T-helper 2 cell treated with Interferon-gamma antibody and Interleukin-4, amounts not matched to agents 5 μg/mL and 100 μg/mL, for 36 hours (primary cell): ENCODE data around the gene ADNP.

Experiments
- DNase-seq: peaks from one replicate; pipeline ENCODE4 v3.0.0; 2021; ENCODE audit warnings: low spot score
- H3K27ac Mint-ChIP-seq: one replicate; pipeline ENCODE4 v1.8.0; 2021; ENCODE audit warnings: mild to moderate bottlenecking, mixed read lengths
- H3K27me3 Mint-ChIP-seq: one replicate; pipeline ENCODE4 v1.8.0; 2021; ENCODE audit warnings: low read depth, mixed read lengths
- H3K36me3 Mint-ChIP-seq: one replicate; pipeline ENCODE4 v1.8.0; 2021; ENCODE audit warnings: low read depth, mixed read lengths
- H3K4me1 Mint-ChIP-seq: one replicate; pipeline ENCODE4 v1.8.0; 2021; ENCODE audit warnings: low read depth, mixed read lengths
- H3K4me3 Mint-ChIP-seq: one replicate; pipeline ENCODE4 v1.8.0; 2022; ENCODE audit warnings: mild to moderate bottlenecking, moderate library complexity, mixed read lengths
- H3K9me3 Mint-ChIP-seq: one replicate; pipeline ENCODE4 v1.8.0; 2021; ENCODE audit warnings: mixed read lengths

The ADNP gene

GRCh38 chr20:50924261-50924920 lies 6.8 kb downstream of the ADNP start:
- DNase-seq = no peak
- H3K4me3 Mint-ChIP-seq = no peak overlapping the region
- H3K27ac Mint-ChIP-seq = no peak overlapping the region
- H3K36me3 Mint-ChIP-seq = peaks cover 42% of the 10 kb centered on the region
- H3K9me3 Mint-ChIP-seq = no peaks in the 10 kb centered on the region
- no peaks in the 10 kb centered on the region for H3K27me3 Mint-ChIP-seq
- H3K4me1 Mint-ChIP-seq = peaks cover 41% of the 10 kb centered on the region

DNA sequence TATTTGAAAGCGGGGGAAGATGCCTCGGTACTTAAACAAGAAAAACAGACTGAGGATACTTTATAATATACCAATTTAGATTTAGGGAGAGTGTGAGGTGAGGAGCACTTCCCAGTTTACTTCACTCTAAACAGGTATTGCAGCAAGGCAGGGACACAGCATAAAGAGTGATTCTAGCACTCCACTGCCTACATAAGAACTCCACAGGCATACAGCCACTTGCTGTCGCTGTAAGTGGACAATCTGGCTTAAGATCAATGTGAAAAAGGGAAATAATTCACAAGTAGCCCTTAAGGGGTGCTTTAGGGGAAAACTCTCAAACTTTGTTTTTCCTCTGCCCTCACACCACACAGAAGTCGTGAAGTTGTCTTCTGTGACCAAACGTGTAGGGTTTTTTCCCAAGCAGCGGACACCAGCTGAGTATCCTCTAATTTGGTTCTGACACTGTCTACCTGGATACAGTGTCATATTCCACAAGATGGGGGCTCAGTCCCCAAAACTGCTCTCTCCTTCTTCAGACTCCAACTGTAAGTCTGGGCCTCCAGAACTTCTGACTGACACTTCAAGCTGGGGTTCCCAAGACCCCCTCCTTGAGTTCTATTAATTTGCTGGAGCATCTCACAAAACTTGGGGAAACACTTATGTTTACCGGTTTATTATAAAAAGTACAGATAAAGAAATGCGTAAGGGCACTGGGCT lies 9.3 kb downstream of the ADNP start:
- no peaks in the 10 kb centered on the region for H3K9me3 Mint-ChIP-seq
- H3K4me1 Mint-ChIP-seq = peaks cover 29% of the 10 kb centered on the region
- H3K27me3 Mint-ChIP-seq = no peaks in the 10 kb centered on the region
- H3K27ac Mint-ChIP-seq = no peak overlapping the region
- no peak overlapping the region for H3K4me3 Mint-ChIP-seq
- no peak for DNase-seq
- H3K36me3 Mint-ChIP-seq = peaks cover 26% of the 10 kb centered on the region

DNA sequence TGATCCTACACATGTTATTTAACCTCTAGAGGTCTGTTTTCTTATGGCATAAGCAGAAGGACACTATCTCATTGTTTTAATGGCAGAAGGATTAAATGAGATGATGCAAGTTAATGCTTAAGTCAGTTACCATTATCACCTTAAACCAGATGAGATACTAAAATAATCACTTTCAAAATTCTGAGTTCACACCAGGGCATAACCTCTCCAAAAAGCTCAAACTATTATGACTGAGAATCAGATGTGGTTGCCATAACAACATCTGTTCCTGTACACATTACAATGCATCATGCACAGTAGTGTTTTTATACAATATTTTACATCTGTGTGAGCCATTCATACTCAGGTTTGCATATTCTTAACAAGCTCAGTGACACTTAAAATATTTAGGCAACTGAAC lies 10.2 kb downstream of the ADNP start:
- DNase-seq = no peak
- no peak overlapping the region for H3K4me3 Mint-ChIP-seq
- no peaks in the 10 kb centered on the region for H3K9me3 Mint-ChIP-seq
- H3K36me3 Mint-ChIP-seq = peaks cover 32% of the 10 kb centered on the region
- no peaks in the 10 kb centered on the region for H3K27me3 Mint-ChIP-seq
- no peak overlapping the region for H3K27ac Mint-ChIP-seq
- peaks cover 36% of the 10 kb centered on the region for H3K4me1 Mint-ChIP-seq

DNA sequence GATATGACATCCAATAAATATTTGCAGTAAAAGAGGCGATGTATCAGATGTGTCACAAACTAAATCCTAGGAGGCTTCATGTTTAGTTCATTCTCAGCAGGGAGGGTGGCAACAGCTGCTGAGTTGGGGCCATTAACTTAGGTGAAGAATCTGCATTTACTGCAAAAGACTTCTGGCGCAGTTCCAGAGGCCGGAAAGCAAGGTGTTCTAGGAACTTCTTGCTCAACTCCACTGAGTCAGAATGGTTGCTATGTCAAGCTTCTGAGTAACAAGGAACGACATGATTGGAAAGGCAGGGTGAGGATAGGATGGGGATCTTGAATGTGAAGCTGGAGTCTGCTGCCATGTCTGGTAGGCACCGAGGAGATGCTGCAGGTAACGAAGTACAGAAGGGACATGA lies 11.7 kb downstream of the ADNP start:
- H3K4me1 Mint-ChIP-seq = peaks cover 33% of the 10 kb centered on the region
- no peak for DNase-seq
- no peaks in the 10 kb centered on the region for H3K27me3 Mint-ChIP-seq
- peaks cover 23% of the 10 kb centered on the region for H3K36me3 Mint-ChIP-seq
- H3K27ac Mint-ChIP-seq = no peak overlapping the region
- H3K9me3 Mint-ChIP-seq = no peaks in the 10 kb centered on the region
- no peak overlapping the region for H3K4me3 Mint-ChIP-seq

- DNase-seq = no peak
- Mint-ChIP-seq H3K36me3 (peaks cover 27% of the 10 kb centered on the region), H3K27ac (no peak overlapping the region), H3K9me3 (no peaks in the 10 kb centered on the region), H3K27me3 (no peaks in the 10 kb centered on the region), H3K4me1 (peaks cover 39% of the 10 kb centered on the region), H3K4me3 (no peak overlapping the region)
These were observed 12.8 kb downstream of the ADNP start for GRCh38 chr20:50918403-50918802.

- Mint-ChIP-seq H3K4me3 (no peak overlapping the region), H3K36me3 (peaks cover 25% of the 10 kb centered on the region), H3K4me1 (peaks cover 37% of the 10 kb centered on the region), H3K9me3 (no peaks in the 10 kb centered on the region), H3K27ac (peak overlapping the region; percentile 41), H3K27me3 (no peaks in the 10 kb centered on the region)
- no peak for DNase-seq
These were observed 14.3 kb downstream of the ADNP start for GRCh38 chr20:50916934-50917333.

GRCh38 chr20:50916257-50916656 lies 15.0 kb downstream of the ADNP start:
- no peak overlapping the region for H3K27ac Mint-ChIP-seq
- H3K4me1 Mint-ChIP-seq = peaks cover 44% of the 10 kb centered on the region
- H3K4me3 Mint-ChIP-seq = no peak overlapping the region
- DNase-seq = no peak
- H3K27me3 Mint-ChIP-seq = no peaks in the 10 kb centered on the region
- no peaks in the 10 kb centered on the region for H3K9me3 Mint-ChIP-seq
- peaks cover 25% of the 10 kb centered on the region for H3K36me3 Mint-ChIP-seq

DNA sequence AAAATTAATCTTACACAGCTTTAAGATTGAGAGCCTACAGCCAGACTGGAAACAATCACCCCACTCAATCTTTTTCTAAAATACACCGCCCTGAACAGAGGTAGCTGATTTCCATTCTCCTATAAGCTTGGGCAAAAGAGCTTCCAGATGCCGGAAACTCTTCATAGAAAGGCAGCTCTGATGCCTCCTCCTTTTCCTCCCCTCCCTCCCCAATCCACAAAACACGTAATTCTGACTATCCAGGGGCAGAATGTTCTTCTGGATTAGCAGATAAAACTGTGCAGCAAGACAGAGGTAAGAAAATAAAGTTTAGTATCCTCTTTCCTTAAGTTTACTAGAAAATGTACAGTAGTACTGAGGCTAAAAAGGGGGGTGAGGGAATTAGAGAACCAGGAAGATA lies 15.8 kb downstream of the ADNP start:
- Mint-ChIP-seq H3K9me3 (no peaks in the 10 kb centered on the region), H3K27me3 (no peaks in the 10 kb centered on the region), H3K4me3 (no peak overlapping the region), H3K36me3 (peaks cover 25% of the 10 kb centered on the region), H3K27ac (no peak overlapping the region), H3K4me1 (peaks cover 50% of the 10 kb centered on the region)
- DNase-seq = no peak

DNA sequence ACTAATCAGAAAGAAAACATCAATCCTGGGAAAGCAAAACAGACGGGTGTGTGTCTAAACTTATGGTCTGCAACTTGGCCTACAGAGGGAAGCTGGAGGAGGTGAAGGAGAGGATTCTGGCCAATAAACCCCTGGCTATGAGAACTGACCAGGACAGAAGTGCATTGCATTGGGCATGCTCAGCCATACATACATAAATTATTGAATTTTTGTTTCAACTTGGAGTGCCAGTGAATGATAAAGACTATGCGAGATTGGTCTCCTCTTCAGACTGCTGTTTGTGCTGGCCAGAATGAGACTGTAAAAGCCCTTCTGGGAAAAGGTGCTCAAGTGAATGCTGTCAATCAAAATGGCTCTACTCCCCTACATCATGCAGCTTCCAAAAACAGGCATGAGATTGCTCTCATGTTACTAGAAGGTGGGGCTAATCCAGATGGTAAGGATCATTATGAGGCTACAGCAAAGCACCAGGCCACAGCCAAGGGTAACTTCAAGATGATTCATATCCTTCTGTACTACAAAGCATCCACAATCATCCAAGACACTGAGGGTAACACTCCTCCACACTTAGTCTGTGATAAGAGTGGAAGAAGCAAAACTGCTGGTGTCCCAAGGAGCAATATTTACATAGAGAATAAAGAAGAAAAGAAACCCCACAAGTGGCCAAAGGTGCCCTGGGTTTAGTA lies 17.4 kb downstream of the ADNP start:
- no peaks in the 10 kb centered on the region for H3K27me3 Mint-ChIP-seq
- peak; percentile 34 for DNase-seq
- peak overlapping the region; percentile 55 for H3K27ac Mint-ChIP-seq

DNA sequence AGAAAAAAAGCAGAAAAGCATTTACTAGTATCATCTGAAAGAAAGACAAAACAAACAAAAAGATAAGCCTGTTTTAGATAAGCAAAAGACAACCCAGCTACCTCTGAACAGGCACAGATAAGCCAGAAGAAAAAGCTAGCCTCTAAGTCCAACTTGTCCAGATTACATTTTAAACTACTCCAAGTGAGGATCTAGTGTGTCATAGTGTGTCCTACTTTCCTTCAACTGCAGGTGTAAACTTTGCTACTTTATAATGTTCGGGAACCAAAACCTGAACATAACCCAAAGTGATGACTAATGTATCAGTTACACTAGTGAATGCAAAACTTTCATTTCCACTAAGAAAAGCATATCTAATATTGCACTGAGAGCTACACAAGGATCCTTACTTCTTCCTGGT lies 19.5 kb downstream of the ADNP start:
- DNase-seq = no peak
- Mint-ChIP-seq H3K4me1 (peaks cover 48% of the 10 kb centered on the region), H3K36me3 (peaks cover 24% of the 10 kb centered on the region), H3K27ac (peak overlapping the region; percentile 18), H3K9me3 (no peaks in the 10 kb centered on the region), H3K4me3 (no peak overlapping the region), H3K27me3 (no peaks in the 10 kb centered on the region)

More for the DNA sequence above, 17.4 kb downstream of the ADNP start:
- Mint-ChIP-seq H3K36me3 (peaks cover 30% of the 10 kb centered on the region), H3K9me3 (no peaks in the 10 kb centered on the region), H3K4me3 (no peak overlapping the region), H3K4me1 (peaks cover 57% of the 10 kb centered on the region)

GRCh38 chr20:50911030-50911429 lies 20.2 kb downstream of the ADNP start:
- H3K4me3 Mint-ChIP-seq = no peak overlapping the region
- H3K27me3 Mint-ChIP-seq = no peaks in the 10 kb centered on the region
- H3K27ac Mint-ChIP-seq = no peak overlapping the region
- peaks cover 42% of the 10 kb centered on the region for H3K4me1 Mint-ChIP-seq
- H3K36me3 Mint-ChIP-seq = peaks cover 20% of the 10 kb centered on the region
- no peaks in the 10 kb centered on the region for H3K9me3 Mint-ChIP-seq
- no peak for DNase-seq

DNA sequence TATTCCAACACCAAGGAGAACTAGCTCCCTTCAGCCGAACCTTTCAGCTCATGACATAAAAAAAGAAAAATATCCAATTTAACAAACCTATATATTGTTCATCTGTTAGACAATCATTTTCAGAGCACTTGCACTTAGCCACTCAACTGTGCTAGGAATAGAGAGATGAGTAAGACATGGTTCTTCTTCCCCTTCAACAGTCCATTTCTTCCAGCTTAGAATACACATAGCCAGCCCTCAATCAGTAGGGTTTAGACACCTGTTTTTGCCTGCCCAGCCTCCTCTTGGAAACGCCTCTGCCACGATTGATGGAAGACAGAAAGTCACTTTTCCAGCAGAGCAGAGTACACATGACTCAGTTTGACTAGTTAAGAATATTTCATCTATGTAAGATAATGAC lies 21.8 kb downstream of the ADNP start:
- Mint-ChIP-seq H3K36me3 (peaks cover 20% of the 10 kb centered on the region), H3K4me1 (peaks cover 34% of the 10 kb centered on the region)
- no peak for DNase-seq

GRCh38 chr20:50904067-50904570 lies 27.1 kb downstream of the ADNP start:
- Mint-ChIP-seq H3K36me3 (peaks cover 23% of the 10 kb centered on the region), H3K4me1 (peaks cover 5% of the 10 kb centered on the region), H3K4me3 (no peak overlapping the region), H3K9me3 (no peaks in the 10 kb centered on the region), H3K27ac (no peak overlapping the region), H3K27me3 (no peaks in the 10 kb centered on the region)
- DNase-seq = no peak

More for the DNA sequence above, 21.8 kb downstream of the ADNP start:
- Mint-ChIP-seq H3K27me3 (no peaks in the 10 kb centered on the region), H3K27ac (no peak overlapping the region), H3K9me3 (no peaks in the 10 kb centered on the region), H3K4me3 (no peak overlapping the region)

GRCh38 chr20:50903353-50904051 lies 27.7 kb downstream of the ADNP start:
- Mint-ChIP-seq H3K4me3 (no peak overlapping the region), H3K36me3 (peaks cover 23% of the 10 kb centered on the region), H3K27me3 (no peaks in the 10 kb centered on the region), H3K4me1 (peaks cover 5% of the 10 kb centered on the region), H3K9me3 (no peaks in the 10 kb centered on the region), H3K27ac (no peak overlapping the region)
- no peak for DNase-seq
